NCI-H748 (cell line): ENCODE measurements around the gene MSI2.

Experiments used
- DNase-seq: peaks from one replicate; lab custom pipeline; 2025; ENCODE audit not compliant: unreplicated experiment; lab: John Stamatoyannopoulos, UW

Gene MSI2

GRCh38 chr17:57549468-57549867 is 293.1 kb downstream of the MSI2 start:
- no peak for DNase-seq

- no peak for DNase-seq
Observed at GRCh38 chr17:57550016-57550415, 293.7 kb downstream of the MSI2 start.

- no peak for DNase-seq
Observed at GRCh38 chr17:57550668-57551315, 294.5 kb downstream of the MSI2 start.

- no peak for DNase-seq
Observed at GRCh38 chr17:57551321-57552079, 295.2 kb downstream of the MSI2 start.

- no peak for DNase-seq
Observed at GRCh38 chr17:57552114-57552624, 295.8 kb downstream of the MSI2 start.

GRCh38 chr17:57553526-57553925 is 297.2 kb downstream of the MSI2 start:
- no peak for DNase-seq

GRCh38 chr17:57553991-57554825 is 297.9 kb downstream of the MSI2 start:
- DNase-seq = peak; percentile 48

- no peak for DNase-seq
Observed at GRCh38 chr17:57554826-57555635, 298.7 kb downstream of the MSI2 start.

- DNase-seq = peak; percentile 12
Observed at GRCh38 chr17:57555636-57556175, 299.4 kb downstream of the MSI2 start.

GRCh38 chr17:57556320-57556719 is 300.0 kb downstream of the MSI2 start:
- no peak for DNase-seq

- DNase-seq = no peak
Observed at GRCh38 chr17:57556977-57557376, 300.7 kb downstream of the MSI2 start.

GRCh38 chr17:57557416-57557815 is 301.1 kb downstream of the MSI2 start:
- no peak for DNase-seq

- DNase-seq = peak; percentile 30
Observed at GRCh38 chr17:57557834-57558681, 301.7 kb downstream of the MSI2 start.

GRCh38 chr17:57559226-57559625 is 302.9 kb downstream of the MSI2 start:
- DNase-seq = no peak

- DNase-seq = no peak
Observed at GRCh38 chr17:57559634-57560318, 303.5 kb downstream of the MSI2 start.

- DNase-seq = no peak
Observed at GRCh38 chr17:57560319-57560705, 304.0 kb downstream of the MSI2 start.

- peak; percentile 24 for DNase-seq
Observed at GRCh38 chr17:57561072-57561861, 304.9 kb downstream of the MSI2 start.

GRCh38 chr17:57562184-57562698 is 305.9 kb downstream of the MSI2 start:
- no peak for DNase-seq
